ENCODE measurements around the gene ARRDC3.
"Not testable (repeated sequence)": the region's sequence is repeated elsewhere in the genome, so short reads cannot be mapped to it uniquely, and the experiment has no call there.

ARRDC3 gene

GRCh38 chr5:91383027-91383955 is at the start of gene ARRDC3:
Gene ARRDC3, minus strand, starts transcription at chr5:91383317. Its CDS starts 225 bp downstream, at chr5:91383092.
- DNase-seq (ENCODE audit: low read depth) = peak; percentile 74

GRCh38 chr5:91430949-91431348 is 47.8 kb upstream of the ARRDC3 start:
- DNase-seq (ENCODE audit: low read depth) = no peak

- DNase-seq (ENCODE audit: low read depth) = no peak
Observed at GRCh38 chr5:91424638-91425436, 41.7 kb upstream of the ARRDC3 start.

GRCh38 chr5:91423871-91424270 is 40.8 kb upstream of the ARRDC3 start:
- no peak for DNase-seq (ENCODE audit: low read depth)

GRCh38 chr5:91420879-91421278 is 37.8 kb upstream of the ARRDC3 start:
- DNase-seq (ENCODE audit: low read depth) = no peak

GRCh38 chr5:91419571-91420537 is 36.7 kb upstream of the ARRDC3 start:
- DNase-seq (ENCODE audit: low read depth) = no peak

- no peak for DNase-seq (ENCODE audit: low read depth)
Observed at GRCh38 chr5:91419136-91419535, 36.0 kb upstream of the ARRDC3 start.

GRCh38 chr5:91418158-91418557 is 35.0 kb upstream of the ARRDC3 start:
- no peak for DNase-seq (ENCODE audit: low read depth)

- DNase-seq (ENCODE audit: low read depth) = peak; percentile 2
Observed at GRCh38 chr5:91417219-91417618, 34.1 kb upstream of the ARRDC3 start.

GRCh38 chr5:91416491-91416890 is 33.4 kb upstream of the ARRDC3 start:
- DNase-seq (ENCODE audit: low read depth) = no peak

- DNase-seq (ENCODE audit: low read depth) = no peak
Observed at GRCh38 chr5:91409304-91409703, 26.2 kb upstream of the ARRDC3 start.

GRCh38 chr5:91408710-91409109 is 25.6 kb upstream of the ARRDC3 start:
- DNase-seq (ENCODE audit: low read depth) = no peak

- no peak for DNase-seq (ENCODE audit: low read depth)
Observed at GRCh38 chr5:91407204-91407603, 24.1 kb upstream of the ARRDC3 start.

GRCh38 chr5:91403438-91403837 is 20.3 kb upstream of the ARRDC3 start:
- DNase-seq (ENCODE audit: low read depth) = no peak

GRCh38 chr5:91401175-91401574 is 18.1 kb upstream of the ARRDC3 start:
- no peak for DNase-seq (ENCODE audit: low read depth)

- no peak for DNase-seq (ENCODE audit: low read depth)
Observed at GRCh38 chr5:91397791-91398190, 14.7 kb upstream of the ARRDC3 start.

GRCh38 chr5:91390268-91390667 is 7.2 kb upstream of the ARRDC3 start:
- DNase-seq (ENCODE audit: low read depth) = no peak

GRCh38 chr5:91389555-91389954 is 6.4 kb upstream of the ARRDC3 start:
- not testable (repeated sequence) for DNase-seq (ENCODE audit: low read depth)

- no peak for DNase-seq (ENCODE audit: low read depth)
Observed at GRCh38 chr5:91388362-91388761, 5.2 kb upstream of the ARRDC3 start.

GRCh38 chr5:91386120-91386519 is 3.0 kb upstream of the ARRDC3 start:
- no peak for DNase-seq (ENCODE audit: low read depth)

- DNase-seq (ENCODE audit: low read depth) = not testable (repeated sequence)
Observed at GRCh38 chr5:91385596-91385995, 2.5 kb upstream of the ARRDC3 start.
